ENCODE data around the gene FOXS1.
"Not testable (repeated sequence)": the region's sequence is repeated elsewhere in the genome, so short reads cannot be mapped to it uniquely, and the experiment has no call there.

FOXS1 gene

DNA sequence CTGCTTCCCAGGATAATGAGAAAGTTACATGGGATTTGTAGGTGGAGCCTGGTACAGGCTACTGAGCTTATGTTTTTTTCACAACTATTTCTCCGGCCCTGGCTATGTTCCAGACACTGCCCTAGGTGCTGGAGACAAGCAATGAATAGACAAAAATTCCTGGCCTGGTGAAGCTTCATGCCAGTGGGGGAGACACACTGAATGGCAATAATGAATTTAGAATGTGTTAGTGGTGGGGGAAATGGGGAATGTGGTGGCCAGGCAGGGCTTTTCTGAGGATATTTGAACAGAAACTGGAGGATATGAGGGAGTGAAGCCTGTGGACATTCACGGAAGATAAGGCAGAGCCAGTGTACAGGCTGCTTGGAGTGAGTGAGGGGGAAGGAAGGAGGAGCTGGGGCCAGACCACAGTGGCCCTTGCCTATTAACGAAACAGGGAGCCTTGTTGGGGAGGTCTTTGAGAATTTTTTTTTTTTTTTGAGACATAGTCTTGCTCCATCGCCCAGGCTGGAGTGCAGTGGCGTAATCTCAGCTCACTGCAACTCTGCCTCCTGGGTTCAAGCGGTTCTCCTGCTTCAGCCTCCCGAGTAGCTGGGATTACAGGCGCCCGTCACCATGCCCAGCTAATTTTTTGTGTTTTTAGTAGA is 6.6 kb downstream of the FOXS1 start:
- DNase-seq = no peak

- DNase-seq = no peak
Measured at GRCh38 chr20:31837896-31838397, 7.5 kb downstream of the FOXS1 start.

DNA sequence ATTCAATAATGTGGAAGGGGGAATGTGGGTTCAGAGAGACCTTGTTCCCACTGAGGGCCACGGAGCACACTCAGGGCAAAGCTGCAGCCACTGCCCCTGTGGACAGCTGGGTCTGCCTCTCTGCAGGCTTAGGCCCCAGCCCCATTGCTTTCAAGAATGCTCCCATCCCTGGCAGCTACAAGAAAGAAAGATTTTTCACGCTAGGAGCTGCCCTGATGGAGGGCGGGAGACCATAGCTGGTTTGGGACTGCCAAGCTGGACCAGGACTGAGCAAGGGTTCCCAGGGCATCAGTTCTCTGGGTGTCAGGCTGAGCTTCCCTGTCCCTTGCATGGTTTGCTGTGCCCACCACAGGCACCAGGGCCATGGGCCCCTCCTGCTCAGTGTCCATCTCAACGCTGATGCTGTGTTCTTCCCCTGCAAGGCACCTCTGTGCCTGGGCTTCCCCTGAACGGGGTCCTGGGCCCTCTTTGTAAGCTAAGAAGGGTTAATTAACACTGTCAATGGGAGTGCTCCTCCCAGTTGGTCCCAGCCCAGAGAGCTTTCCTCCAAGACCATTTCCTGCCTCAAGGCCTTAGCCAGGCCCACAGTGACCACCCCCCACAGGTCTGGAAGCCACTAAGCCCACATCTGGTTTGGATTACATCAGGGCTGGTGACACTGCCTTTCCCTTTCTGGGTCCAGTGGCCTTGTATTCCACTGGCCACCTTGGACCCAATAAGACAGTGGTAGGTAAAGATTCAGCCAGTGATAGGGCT is 8.4 kb downstream of the FOXS1 start:
- DNase-seq = no peak

- DNase-seq = no peak
Measured at GRCh38 chr20:31835977-31836852, 9.2 kb downstream of the FOXS1 start.

GRCh38 chr20:31835554-31835953 is 9.8 kb downstream of the FOXS1 start:
- no peak for DNase-seq

DNA sequence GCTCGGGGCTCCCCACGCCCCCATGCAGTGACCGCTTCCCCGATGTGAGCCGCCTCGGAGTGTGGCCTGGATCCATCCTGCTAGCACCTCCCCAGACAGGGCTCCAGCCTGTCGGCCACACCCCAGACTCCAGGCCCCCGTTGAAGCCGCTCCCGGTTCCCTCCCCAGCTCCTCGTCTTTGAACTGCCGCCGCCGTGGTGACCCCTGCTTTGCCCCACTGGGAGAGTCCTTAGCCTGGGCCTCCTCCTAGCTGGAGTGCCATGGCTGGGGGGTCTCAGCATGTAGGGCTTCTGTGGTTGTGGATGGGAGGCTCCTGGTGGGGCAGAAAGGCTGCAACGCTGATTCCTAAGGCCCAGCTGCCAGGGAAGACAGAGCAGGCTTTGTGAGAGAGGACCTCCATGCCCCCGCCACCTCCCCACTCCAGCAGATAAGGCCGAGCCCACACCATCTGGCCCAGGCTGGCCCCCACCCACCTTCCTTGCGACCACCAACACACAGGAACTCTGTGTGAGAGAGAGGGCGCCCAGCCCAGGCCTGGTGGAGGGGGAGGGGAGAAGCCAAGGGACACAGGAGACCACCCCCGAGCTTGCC is 11.4 kb downstream of the FOXS1 start:
- no peak for DNase-seq

GRCh38 chr20:31833130-31833930 is 12.1 kb downstream of the FOXS1 start:
- DNase-seq = peak; percentile 60

GRCh38 chr20:31831771-31832306 is 13.6 kb downstream of the FOXS1 start:
- no peak for DNase-seq

GRCh38 chr20:31831211-31831610 is 14.2 kb downstream of the FOXS1 start:
- no peak for DNase-seq

GRCh38 chr20:31830406-31830981 is 14.9 kb downstream of the FOXS1 start:
- DNase-seq = no peak

DNA sequence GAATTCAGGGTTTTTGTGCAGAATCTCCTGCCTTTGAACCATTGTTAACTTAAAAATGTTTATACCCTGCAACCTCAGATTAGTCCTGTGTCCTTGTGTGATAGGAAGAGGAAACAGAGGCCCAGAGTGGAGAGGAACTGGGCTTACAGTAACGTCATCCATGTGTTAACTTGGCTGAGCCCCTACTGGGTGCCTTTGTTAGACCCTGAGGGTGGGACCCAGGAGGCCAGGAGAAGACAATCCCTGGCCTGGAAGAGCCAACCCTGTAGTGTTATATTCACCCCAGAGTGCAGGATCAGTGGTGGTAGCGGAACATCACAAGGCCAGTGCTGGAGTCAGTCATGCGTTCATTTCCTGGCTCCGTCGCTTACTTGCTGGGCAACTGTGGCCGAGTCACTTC is 15.7 kb downstream of the FOXS1 start:
- no peak for DNase-seq

GRCh38 chr20:31828016-31828415 is 17.4 kb downstream of the FOXS1 start:
- not testable (repeated sequence) for DNase-seq

- no peak for DNase-seq
Measured at GRCh38 chr20:31827059-31827458, 18.3 kb downstream of the FOXS1 start.

GRCh38 chr20:31826074-31826473 is 19.3 kb downstream of the FOXS1 start:
- DNase-seq = no peak

- DNase-seq = no peak
Measured at GRCh38 chr20:31824554-31825313, 20.7 kb downstream of the FOXS1 start.

DNA sequence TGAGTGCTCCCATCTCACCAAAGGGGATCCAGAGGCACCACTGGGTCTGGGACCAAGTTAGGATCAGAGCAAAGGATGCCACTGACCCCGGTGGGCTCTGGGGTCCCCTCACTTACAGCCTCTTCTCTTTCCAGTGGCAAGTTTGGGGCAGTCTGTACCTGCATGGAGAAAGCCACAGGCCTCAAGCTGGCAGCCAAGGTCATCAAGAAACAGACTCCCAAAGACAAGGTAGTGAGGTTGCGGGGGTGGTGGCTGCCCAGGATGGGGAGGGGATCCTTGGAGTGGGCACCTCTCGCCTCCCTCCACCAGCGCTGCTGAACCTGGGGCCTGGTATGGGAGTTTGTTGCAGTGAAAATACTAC is 21.3 kb downstream of the FOXS1 start:
- no peak for DNase-seq

DNA sequence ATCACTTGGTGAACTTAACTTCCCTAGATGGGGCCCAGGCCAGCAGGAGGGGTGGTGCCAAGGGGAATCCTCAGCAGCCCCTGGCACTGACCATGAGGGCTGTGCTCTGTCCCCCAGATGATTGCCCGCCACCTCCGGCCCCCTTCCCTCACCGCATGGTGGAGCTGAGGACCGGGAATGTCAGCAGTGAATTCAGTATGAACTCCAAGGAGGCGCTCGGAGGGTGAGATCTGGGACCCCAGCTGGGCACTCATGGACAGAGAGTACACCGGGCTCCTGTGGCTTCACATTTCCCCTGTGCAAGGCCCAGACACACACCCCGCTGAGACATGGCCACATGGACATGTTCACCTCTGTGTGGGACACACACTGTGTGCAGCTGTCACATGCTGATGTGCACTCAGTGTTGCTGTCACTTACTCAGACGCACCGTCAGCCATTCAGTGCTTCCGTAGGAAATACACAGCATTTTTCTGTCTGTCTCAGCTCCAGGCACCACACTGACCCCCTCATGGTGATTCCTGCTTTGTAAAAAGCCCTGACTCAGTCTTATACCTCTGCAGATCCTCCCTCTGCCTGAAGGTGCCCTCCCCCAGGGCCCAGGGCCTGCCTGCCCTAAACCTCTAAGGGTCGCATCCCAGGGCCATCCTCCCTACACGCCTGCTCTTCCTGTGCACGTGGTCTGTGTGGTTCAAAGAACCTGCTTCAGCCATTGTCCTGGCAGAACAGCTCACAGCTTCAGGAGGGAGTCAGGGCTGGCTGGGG is 21.9 kb downstream of the FOXS1 start:
- DNase-seq = no peak

GRCh38 chr20:31822421-31823330 is 22.7 kb downstream of the FOXS1 start:
- DNase-seq = peak; percentile 81

DNA sequence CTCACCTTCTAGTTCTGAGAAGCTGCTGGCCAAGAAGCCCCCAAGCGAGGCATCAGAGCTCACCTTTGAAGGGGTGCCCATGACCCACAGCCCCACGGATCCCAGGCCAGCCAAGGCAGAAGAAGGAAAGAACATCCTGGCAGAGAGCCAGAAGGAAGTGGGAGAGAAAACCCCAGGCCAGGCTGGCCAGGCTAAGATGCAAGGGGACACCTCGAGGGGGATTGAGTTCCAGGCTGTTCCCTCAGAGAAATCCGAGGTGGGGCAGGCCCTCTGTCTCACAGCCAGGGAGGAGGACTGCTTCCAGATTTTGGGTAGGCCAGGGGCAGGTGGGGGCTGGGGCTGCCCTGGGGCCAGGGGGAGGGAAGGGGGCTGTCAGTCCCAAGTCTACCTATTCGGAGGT is 24.0 kb downstream of the FOXS1 start:
- no peak for DNase-seq

Measured in activated CD8-positive, alpha-beta memory T cell treated with anti-CD3 and anti-CD28 coated beads, Interleukin-2, amount 50 U/mL, for 4 hours (primary cell).